ENCODE results near the gene CMSS1. TPM values are rescaled to one million over a fixed set of nuclear protein-coding genes. Genes with fewer than 3 reads are reported as not detected.

CMSS1 gene
- total RNA-seq, 5 donors from 2014 or later (not counting 1 experiment from before 2014, with no cell fraction given): 16.2 to 22.0 (median 18.3) TPM

DNA sequence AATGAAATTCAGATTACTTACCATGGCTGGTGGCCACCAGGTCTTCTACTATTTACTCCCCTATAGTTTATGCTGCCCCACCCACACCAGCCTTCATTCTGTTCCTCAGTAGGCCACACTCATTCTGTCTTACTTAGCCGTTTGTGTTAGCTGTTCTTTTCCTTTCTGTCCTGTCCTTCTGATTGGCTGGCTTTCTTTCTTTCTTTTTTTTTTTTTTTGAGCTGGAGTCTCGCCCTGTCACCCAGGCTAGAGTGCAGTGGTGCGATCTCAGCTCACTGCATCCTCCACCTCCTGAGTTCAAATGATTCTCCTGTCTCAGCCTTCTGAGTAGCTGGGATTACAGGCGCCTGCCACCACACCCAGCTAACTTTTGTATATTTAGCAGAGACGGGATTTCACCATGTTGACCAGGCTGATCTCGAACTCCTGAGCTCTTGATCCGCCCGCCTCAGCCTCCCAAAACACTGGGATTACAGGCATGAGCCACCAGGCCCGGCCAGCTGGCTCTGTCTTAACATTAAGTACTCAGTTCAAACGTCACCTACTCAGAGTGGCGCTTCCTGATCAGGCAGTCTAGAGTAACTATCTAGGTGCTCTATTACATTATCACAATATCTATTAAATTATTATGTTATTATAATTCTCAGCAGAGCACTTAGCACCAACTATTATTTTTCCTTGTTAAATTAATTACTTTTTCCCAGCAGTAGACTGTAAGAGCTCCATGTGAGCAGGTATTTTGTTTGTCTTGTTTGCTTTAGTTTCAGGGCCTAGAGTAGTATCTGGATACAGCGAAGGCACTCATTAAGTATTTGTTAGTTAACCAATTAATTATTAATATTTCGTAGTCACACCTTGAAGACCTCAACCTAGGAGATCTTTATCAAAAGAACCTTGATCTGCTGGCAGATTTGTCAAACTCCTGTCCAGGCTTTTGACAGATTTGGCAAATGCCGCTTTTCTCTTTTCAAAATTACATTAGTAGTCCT is 6.4 kb downstream of the CMSS1 start:
- Histone ChIP-seq H3K4me1 (ENCODE audit: control insufficient read depth in 1 of 2, extremely low read depth in 1 of 2, insufficient read depth in 2 of 2, low read length in 2 of 2) (peaks cover 0 to under 1% of the 10 kb centered on the region in 2 experiments), H3K4me3 (ENCODE audit: control insufficient read depth in 1 of 2, extremely low read depth in 1 of 2, low read length in 1 of 2) (no peak overlapping the region), H3K27ac (ENCODE audit: low read length) (no peak overlapping the region), H3K36me3 (ENCODE audit: control insufficient read depth in 2 of 2, extremely low read depth in 1 of 2, insufficient read depth in 1 of 2, low read length in 1 of 2) (no peaks in the 10 kb centered on the region), H3K9me3 (no peaks in the 10 kb centered on the region), H3K27me3 (replicated peaks in 1 of 2; ENCODE audit: control insufficient read depth in 2 of 2, extremely low read depth in 1 of 2, insufficient read depth in 2 of 2, low read length in 1 of 2) (no peaks in the 10 kb centered on the region)
- ChIA-PET CTCF (interaction anchor here (0.7 to 1.9 kb wide), 7 partner anchors 8 to 1769 kb away, joined by 3 to 18 read pairs (median 4); no protein-coding TSS in a partner anchor), POLR2A (interaction anchor here (0.6 kb wide), 5 partner anchors 474 to 1829 kb away, joined by 4 to 8 read pairs (median 7); no protein-coding TSS in a partner anchor)
- no peak for DNase-seq
- H3K4me1 Mint-ChIP-seq: peaks cover 31 to 32% (median 31%) of the 10 kb centered on the region in 3 donors
- no peaks in the 10 kb centered on the region for H3K27me3 Mint-ChIP-seq
- H3K27ac Mint-ChIP-seq: no peak overlapping the region
- WGBS (ENCODE audit: insufficient coverage): 100% methylated on average over 5 of the region's 14 CpGs
- no peaks in the 10 kb centered on the region for H3K9me3 Mint-ChIP-seq
- H3K36me3 Mint-ChIP-seq: peaks cover 7% of the 10 kb centered on the region
- no peak for ATAC-seq (replicated peaks in 1 of 4)
- H3K4me3 Mint-ChIP-seq: no peak overlapping the region

DNA sequence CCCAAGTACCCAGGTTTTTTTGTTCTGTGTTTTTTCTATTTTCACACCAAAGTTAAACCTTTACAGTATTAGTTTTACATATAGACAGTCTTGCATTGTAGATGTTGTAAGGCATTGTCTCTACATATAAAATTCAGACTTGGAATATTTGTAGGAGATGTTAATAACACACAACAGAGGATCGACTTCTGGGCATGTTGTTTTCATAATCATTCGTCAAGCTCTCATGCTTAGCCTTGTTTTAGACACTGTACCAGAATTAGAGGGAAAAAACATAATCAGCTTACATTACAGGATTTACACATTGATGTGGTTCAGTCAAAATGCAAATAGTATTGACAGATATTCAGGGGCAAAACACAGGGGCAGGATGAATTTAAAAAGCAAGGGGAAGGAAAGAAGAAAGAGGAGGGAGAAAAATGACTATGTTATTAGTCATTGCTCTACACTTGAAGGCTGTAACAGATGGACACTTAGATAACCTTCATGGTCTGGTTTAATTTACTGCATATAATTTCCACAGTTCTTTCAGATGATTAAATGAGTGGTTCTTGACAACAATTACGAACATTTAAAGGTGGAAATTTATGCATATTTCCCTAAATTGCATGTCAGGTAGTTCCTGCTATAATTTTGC is 7.5 kb downstream of the CMSS1 start:
- Histone ChIP-seq H3K27me3 (replicated peaks in 1 of 2; ENCODE audit: control insufficient read depth in 2 of 2, extremely low read depth in 1 of 2, insufficient read depth in 2 of 2, low read length in 1 of 2) (no peaks in the 10 kb centered on the region), H3K4me1 (ENCODE audit: control insufficient read depth in 1 of 2, extremely low read depth in 1 of 2, insufficient read depth in 2 of 2, low read length in 2 of 2) (no peaks in the 10 kb centered on the region), H3K9me3 (no peaks in the 10 kb centered on the region), H3K27ac (ENCODE audit: low read length) (no peak overlapping the region), H3K4me3 (ENCODE audit: control insufficient read depth in 1 of 2, extremely low read depth in 1 of 2, low read length in 1 of 2) (no peak overlapping the region), H3K36me3 (ENCODE audit: control insufficient read depth in 2 of 2, extremely low read depth in 1 of 2, insufficient read depth in 1 of 2, low read length in 1 of 2) (no peaks in the 10 kb centered on the region)
- DNase-seq (no peak), ATAC-seq (replicated peaks in 1 of 4) (no peak)
- Mint-ChIP-seq H3K27ac (no peak overlapping the region), H3K4me1 (peaks cover 22 to 27% (median 22%) of the 10 kb centered on the region in 3 donors), H3K4me3 (no peak overlapping the region), H3K36me3 (peaks cover 7% of the 10 kb centered on the region), H3K9me3 (no peaks in the 10 kb centered on the region), H3K27me3 (no peaks in the 10 kb centered on the region)
- ChIA-PET CTCF (interaction anchor here in 1 of 2 donors (0.7 kb wide), 1 partner anchor 542 kb away, joined by 3 read pairs; no protein-coding TSS in a partner anchor), POLR2A (no interaction called here)
- WGBS (ENCODE audit: insufficient coverage): no CpG with 5 or more reads among the region's 3 CpGs

DNA sequence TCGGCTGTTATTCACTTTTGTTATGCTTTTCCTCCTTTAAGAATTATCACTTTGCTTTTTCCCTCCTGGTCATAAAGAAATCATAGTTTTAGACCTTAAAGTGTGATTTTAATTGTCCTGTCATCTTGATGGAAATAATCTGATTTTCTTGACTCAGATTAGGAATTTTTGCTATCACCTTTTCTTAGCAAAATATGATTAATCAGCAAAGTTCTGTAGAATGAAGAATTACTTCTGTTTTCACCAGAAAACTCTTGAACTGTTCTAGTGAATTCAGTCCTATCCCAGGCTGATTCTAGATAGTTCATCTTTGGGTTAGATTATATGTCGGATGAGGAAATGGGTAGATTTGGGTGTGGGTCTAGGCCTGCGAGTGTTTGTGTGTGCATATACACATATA is 12.2 kb downstream of the CMSS1 start:
- peaks cover 4% of the 10 kb centered on the region for H3K36me3 Mint-ChIP-seq

DNA sequence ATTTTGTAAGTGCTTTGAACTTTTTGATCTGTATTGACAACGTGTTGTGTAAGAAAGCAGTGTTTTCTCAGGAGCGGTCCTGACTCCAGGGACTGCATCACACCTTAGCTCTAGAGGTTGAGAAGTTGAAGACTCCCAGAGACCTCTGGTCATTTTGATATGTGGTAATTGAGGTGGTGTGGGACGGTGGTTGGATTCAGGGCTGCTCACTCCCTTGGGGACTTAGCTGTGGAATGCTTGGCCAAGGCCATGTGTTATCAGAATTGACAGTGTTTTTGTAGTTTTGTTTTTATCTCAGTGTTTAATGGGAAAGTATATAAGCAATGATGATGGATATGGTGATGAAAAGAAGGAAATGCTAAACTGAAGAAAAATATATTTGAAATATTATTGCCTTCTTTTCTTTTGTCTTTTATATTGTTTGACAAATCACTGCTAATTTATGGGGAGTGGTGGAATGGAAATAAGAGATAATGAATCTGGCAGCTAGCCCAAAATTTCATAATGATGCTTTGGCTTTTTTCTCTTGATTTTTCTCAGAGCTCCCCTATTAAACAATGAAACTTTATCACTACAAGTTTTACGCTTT is 16.0 kb downstream of the CMSS1 start:
- Mint-ChIP-seq H3K27me3 (no peaks in the 10 kb centered on the region), H3K4me1 (peaks cover 0 to 10% (median 4%) of the 10 kb centered on the region in 3 donors), H3K4me3 (no peak overlapping the region), H3K9me3 (no peaks in the 10 kb centered on the region), H3K27ac (no peak overlapping the region), H3K36me3 (no peaks in the 10 kb centered on the region)
- H3K4me1 ChIP-seq (ENCODE audit: control insufficient read depth in 1 of 2, extremely low read depth in 1 of 2, insufficient read depth in 2 of 2, low read length in 2 of 2): no peaks in the 10 kb centered on the region
- 90% methylated on average over 2 of the region's 4 CpGs for WGBS (ENCODE audit: insufficient coverage)
- ATAC-seq (replicated peaks in 1 of 4) (no peak), DNase-seq (no peak)
- no peaks in the 10 kb centered on the region for H3K27me3 ChIP-seq (replicated peaks in 1 of 2; ENCODE audit: control insufficient read depth in 2 of 2, extremely low read depth in 1 of 2, insufficient read depth in 2 of 2, low read length in 1 of 2)
- no peaks in the 10 kb centered on the region for H3K36me3 ChIP-seq (ENCODE audit: control insufficient read depth in 2 of 2, extremely low read depth in 1 of 2, insufficient read depth in 1 of 2, low read length in 1 of 2)
- H3K4me3 ChIP-seq (ENCODE audit: control insufficient read depth in 1 of 2, extremely low read depth in 1 of 2, low read length in 1 of 2): no peak overlapping the region
- no peaks in the 10 kb centered on the region for H3K9me3 ChIP-seq
- no peak overlapping the region for H3K27ac ChIP-seq (ENCODE audit: low read length)
- ChIA-PET POLR2A (no interaction called here), CTCF (interaction anchor here (0.6 to 3.3 kb wide), 6 partner anchors 10 to 1101 kb away, joined by 3 to 30 read pairs (median 4); no protein-coding TSS in a partner anchor)

More for the DNA sequence above, 12.2 kb downstream of the CMSS1 start:
- ATAC-seq (replicated peaks in 1 of 4) (no peak), DNase-seq (no peak)
- no peaks in the 10 kb centered on the region for H3K36me3 ChIP-seq (ENCODE audit: control insufficient read depth in 2 of 2, extremely low read depth in 1 of 2, insufficient read depth in 1 of 2, low read length in 1 of 2)
- Mint-ChIP-seq H3K4me3 (no peak overlapping the region), H3K9me3 (no peaks in the 10 kb centered on the region), H3K4me1 (peaks cover 4 to 12% (median 8%) of the 10 kb centered on the region in 3 donors), H3K27ac (no peak overlapping the region), H3K27me3 (no peaks in the 10 kb centered on the region)
- no peaks in the 10 kb centered on the region for H3K9me3 ChIP-seq
- ChIA-PET CTCF (interaction anchor here (0.8 to 1.5 kb wide), 3 partner anchors 8 to 424 kb away, joined by 3 to 4 read pairs (median 3); no protein-coding TSS in a partner anchor), POLR2A (interaction anchor here in 1 of 2 donors (0.5 to 0.6 kb wide), 2 partner anchors 517 to 737 kb away, joined by 3 to 4 read pairs; no protein-coding TSS in a partner anchor)
- WGBS (ENCODE audit: insufficient coverage): no CpG with 5 or more reads among the region's 3 CpGs
- H3K4me1 ChIP-seq (ENCODE audit: control insufficient read depth in 1 of 2, extremely low read depth in 1 of 2, insufficient read depth in 2 of 2, low read length in 2 of 2): no peaks in the 10 kb centered on the region
- no peak overlapping the region for H3K27ac ChIP-seq (ENCODE audit: low read length)
- H3K27me3 ChIP-seq (replicated peaks in 1 of 2; ENCODE audit: control insufficient read depth in 2 of 2, extremely low read depth in 1 of 2, insufficient read depth in 2 of 2, low read length in 1 of 2): no peaks in the 10 kb centered on the region
- H3K4me3 ChIP-seq (ENCODE audit: control insufficient read depth in 1 of 2, extremely low read depth in 1 of 2, low read length in 1 of 2): no peak overlapping the region

DNA sequence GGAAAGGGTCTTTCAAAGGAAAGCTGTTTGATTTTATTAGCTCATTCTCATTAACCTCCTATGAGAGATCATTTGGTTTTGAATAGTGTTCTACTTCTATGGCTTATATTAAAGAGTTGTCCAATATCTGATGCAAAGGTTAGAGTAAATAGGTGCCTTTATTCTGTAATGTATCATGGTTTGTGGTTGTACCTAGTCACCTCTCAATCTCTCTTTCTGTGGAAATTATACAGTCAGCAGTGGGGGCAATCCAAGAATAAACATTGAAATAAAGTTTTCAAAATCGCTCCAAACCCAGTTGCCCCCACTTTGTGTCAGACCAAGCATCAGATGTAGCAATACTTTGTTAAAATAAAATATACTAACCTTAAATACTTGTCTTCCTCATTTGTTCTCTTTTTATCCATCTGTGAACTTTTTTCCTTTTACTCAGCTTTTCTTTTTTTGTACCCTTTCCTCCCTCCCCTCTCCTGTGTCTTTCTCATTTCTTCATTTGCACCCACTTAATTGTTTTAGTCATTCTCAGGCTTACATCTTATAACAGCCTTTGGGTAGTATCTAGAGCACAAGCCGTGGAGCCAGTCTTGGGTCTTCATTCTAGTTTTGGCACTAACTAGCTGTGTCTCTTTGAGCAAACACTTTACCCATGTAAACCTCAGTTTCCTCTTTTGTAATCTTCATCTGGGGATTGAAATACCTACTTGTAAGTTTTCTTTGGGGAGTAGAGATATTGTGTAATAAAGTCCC is 16.7 kb downstream of the CMSS1 start:
- H3K4me3 ChIP-seq (ENCODE audit: control insufficient read depth in 1 of 2, extremely low read depth in 1 of 2, low read length in 1 of 2): no peak overlapping the region
- Mint-ChIP-seq H3K36me3 (no peaks in the 10 kb centered on the region), H3K4me1 (peaks cover 0 to 10% (median 0%) of the 10 kb centered on the region in 3 donors), H3K27me3 (no peaks in the 10 kb centered on the region), H3K27ac (no peak overlapping the region), H3K4me3 (no peak overlapping the region), H3K9me3 (no peaks in the 10 kb centered on the region)
- WGBS (ENCODE audit: insufficient coverage): no CpG with 5 or more reads among the region's 2 CpGs
- no peak overlapping the region for H3K27ac ChIP-seq (ENCODE audit: low read length)
- POLR2A ChIA-PET: no interaction called here
- H3K4me1 ChIP-seq (ENCODE audit: control insufficient read depth in 1 of 2, extremely low read depth in 1 of 2, insufficient read depth in 2 of 2, low read length in 2 of 2): no peaks in the 10 kb centered on the region
- peaks cover 0 to 2% of the 10 kb centered on the region in 2 donors for H3K36me3 ChIP-seq (ENCODE audit: control insufficient read depth in 2 of 2, extremely low read depth in 1 of 2, insufficient read depth in 1 of 2, low read length in 1 of 2)
- CTCF ChIA-PET: interaction anchor here (0.6 to 3.3 kb wide), 4 partner anchors 10 to 420 kb away, joined by 3 to 30 read pairs (median 4); no protein-coding TSS in a partner anchor
- no peaks in the 10 kb centered on the region for H3K27me3 ChIP-seq (replicated peaks in 1 of 2; ENCODE audit: control insufficient read depth in 2 of 2, extremely low read depth in 1 of 2, insufficient read depth in 2 of 2, low read length in 1 of 2)
- ATAC-seq (replicated peaks in 1 of 4) (no peak), DNase-seq (no peak)
- H3K9me3 ChIP-seq: no peaks in the 10 kb centered on the region
